CD4-positive, alpha-beta T cell treated with Interleukin-12 subunit alpha and Interleukin-12 subunit beta, for 1 hour (primary cell): ENCODE measurements around the gene SLC38A10.

Source experiments
- DNase-seq: peaks from one replicate; pipeline ENCODE4 v3.0.0-alpha.2; 2020

SLC38A10 gene

DNA sequence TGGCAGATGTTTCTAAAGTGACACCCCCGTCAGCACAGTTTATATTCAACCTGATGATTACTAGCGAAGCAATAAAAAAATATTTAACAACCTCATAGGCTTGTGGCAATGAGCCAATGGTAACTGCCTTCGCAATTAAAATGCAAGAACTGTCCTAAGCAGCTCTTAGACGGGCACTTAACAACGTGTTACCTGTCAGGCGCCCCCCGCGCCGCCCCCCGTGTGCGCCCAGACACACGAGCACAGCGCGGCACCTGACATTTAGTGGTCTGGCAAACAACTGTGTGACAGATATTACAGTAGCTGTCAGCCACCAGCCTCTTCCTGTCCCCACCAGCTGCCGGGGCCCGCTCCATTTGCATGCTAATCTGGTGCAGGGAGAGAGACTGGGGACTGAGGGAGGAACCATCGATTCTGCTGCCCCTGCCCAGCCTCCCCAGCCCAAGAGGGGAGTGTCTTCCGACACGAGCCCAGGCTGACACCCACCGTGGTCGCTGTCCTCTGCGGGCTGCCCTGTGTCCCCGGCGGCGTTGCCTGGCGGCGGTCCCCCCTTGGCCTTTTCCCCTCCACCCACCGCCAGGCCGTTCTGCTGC lies 43.3 kb downstream of the SLC38A10 start:
- peak; percentile 18 for DNase-seq

GRCh38 chr17:81251094-81251708 lies 43.9 kb downstream of the SLC38A10 start:
- no peak for DNase-seq

- no peak for DNase-seq
Measured at GRCh38 chr17:81250286-81251093, 44.6 kb downstream of the SLC38A10 start.

DNA sequence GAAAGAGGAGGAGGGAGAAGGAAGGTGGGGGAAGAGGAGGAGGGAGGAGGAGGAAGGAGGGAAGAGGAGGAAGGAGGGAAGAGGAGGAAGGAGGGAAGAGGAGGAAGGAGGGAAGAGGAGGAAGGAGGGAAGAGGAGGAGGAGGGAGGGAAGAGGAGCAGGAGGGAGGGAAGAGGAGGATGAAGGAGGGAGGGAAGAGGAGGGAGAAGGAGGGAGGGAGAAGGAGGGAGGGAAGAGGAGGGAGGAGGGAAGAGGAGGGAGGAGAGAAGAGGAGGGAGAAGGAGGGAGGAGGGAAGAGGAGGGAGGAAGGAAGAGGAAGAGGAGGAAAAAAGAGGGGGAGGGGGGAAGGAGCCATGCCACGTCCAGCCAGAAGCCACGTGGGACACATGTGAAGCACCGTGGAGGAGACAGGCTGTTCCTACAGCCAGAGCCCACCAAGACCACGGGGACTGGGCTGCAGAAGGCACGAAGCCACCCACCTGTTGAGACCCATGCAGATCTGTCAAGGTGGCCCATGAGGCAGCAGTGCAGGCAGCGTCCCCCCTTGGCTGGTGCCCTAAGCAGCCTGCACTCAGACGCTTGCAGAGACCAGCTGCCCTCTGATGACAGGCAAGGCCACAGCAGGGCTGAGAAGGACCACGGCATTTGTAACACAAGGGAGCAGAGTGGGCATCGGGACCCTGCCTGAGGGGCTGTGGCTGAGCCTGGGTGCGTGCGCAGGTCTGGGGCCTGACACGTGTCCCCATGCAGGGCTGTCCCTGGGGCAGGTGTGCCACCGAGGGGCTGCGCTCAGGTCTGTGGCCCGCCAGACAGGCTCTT lies 45.7 kb downstream of the SLC38A10 start:
- DNase-seq = no peak

DNA sequence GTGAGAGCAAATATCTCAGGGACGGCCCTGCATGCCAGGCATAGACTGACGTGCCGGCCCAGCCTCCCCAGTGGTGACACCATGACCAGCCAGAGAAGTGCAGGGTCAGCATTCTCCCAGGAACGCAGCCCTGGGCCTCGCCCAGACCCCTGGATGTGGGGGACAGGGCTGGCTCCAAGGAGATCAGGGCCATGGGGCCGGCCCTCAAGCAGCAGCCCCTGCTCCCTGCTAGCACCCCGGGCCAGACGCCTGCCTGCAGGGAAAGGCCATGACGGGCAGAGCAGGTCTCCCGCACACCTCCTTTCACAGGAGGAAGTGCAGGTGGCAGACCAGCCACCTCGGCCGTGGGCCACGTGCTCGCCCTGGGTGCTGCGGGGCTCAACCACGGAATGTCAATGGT lies 46.5 kb downstream of the SLC38A10 start:
- no peak for DNase-seq

DNA sequence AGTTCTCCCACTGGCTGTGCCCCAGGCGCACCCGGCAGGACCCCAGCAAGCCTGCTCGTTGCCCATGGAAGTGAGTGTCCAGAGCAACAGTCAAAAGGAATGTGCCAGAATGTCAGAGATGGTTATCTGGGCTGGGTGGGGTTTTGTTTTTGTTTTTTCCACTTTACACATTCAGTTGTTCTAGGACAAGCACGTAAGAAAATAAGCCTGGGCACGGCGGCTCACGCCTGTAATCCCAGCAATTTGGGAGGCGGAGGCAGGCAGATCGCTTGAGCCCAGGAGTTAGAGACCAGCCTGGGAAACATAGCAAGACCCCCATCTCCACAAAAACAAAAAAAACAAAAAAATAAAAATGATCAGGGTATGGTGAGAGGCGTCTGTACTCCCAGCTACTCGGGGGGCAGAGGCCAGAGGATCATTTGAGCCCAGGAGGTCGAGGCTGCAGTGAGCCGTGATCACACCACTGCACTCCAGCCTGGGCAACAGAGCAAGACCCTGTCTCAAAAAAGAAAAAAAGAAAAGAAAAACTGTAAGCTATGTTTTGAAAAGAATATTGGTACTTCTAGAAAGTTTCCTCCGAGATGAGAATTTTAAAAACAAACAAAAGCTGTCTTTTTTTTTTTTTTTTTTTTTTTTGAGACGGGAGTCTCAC lies 47.6 kb downstream of the SLC38A10 start:
- no peak for DNase-seq

- no peak for DNase-seq
Measured at GRCh38 chr17:81246679-81247338, 48.3 kb downstream of the SLC38A10 start.

DNA sequence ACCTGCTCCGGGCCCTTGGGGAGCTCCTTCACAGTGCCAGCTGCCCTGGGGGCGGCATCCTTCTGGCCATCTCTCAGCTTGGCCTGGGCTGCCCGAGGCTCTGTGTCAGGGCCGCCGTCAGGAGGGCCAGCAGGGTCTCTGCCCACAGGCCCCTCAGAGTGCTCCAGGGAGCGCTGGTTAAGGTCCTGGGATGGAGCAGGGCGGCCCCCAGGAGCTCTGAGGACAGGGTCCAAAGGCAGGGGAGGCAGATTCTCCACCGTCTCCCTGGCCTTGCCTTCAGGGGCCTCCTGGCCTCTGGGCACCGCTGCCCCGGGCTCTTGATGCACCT lies 48.8 kb downstream of the SLC38A10 start:
- no peak for DNase-seq

DNA sequence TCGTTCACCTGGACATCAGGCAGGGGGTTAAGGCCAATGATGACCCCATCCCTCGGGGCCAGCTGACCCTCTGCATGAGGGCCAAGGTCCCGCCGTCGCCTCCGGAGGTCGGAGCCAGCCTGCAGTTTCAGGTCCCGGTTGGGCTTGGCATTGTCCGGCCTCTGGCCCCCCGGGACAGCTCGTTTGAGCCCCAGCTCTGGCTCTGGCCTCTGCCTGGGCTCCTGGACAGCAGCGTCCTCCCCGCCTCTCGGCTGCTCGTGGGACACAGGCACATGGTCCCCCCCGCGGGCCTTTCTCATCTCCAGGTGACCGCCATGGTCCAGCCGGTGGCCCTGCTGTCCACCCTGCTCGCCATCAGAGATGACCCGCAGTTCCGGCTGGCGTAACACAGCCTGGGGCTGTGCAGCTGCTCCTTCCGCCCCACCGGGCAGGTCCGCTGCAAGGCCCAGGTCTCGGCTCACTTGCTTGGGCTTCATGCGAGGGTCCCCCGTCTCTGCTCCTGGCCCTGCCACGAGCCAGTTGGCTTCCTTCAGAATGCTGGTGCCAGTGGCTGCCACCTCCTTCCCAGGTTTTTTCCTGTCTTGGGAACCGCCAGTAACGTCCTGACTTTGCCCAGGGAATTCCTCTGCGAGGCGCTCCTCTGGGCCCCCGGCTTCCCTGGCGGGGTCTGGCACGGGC lies 49.3 kb downstream of the SLC38A10 start:
- DNase-seq = no peak

DNA sequence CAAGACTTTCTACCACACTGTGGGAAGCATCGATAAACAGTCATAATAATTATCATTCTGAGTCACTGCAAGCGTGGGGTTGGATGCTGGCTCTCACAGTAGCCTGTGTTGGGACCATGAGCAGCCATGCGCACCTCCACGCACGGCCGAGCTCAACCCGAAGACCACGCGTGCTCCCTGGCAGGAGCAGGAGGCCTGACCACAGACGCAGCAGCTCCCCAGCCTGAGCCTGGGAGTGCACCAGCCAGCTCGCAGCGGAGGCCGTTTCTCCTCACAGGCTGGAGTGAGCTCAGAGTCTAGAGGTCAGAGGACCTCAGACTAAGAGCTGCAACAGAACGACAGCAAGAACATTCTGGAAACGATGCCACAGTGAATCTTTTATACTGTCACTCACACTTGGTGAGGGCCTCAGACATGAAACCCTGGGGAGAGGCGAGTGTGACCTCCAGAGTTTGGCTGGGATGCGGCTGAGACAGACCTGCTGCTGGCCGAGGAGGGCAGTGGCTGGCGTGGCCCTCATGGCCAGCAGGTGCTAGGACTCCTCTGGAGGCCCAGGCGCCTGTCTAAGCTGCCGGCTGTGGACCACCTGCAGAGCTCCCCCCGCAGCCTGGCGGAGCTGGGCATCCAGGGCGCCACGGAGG lies 50.0 kb downstream of the SLC38A10 start:
- DNase-seq = no peak

- DNase-seq = no peak
Measured at GRCh38 chr17:81244358-81245023, 50.6 kb downstream of the SLC38A10 start.

GRCh38 chr17:81243333-81243664 lies 51.8 kb downstream of the SLC38A10 start:
- DNase-seq = no peak

- DNase-seq = no peak
Measured at GRCh38 chr17:81242421-81243332, 52.4 kb downstream of the SLC38A10 start.

DNA sequence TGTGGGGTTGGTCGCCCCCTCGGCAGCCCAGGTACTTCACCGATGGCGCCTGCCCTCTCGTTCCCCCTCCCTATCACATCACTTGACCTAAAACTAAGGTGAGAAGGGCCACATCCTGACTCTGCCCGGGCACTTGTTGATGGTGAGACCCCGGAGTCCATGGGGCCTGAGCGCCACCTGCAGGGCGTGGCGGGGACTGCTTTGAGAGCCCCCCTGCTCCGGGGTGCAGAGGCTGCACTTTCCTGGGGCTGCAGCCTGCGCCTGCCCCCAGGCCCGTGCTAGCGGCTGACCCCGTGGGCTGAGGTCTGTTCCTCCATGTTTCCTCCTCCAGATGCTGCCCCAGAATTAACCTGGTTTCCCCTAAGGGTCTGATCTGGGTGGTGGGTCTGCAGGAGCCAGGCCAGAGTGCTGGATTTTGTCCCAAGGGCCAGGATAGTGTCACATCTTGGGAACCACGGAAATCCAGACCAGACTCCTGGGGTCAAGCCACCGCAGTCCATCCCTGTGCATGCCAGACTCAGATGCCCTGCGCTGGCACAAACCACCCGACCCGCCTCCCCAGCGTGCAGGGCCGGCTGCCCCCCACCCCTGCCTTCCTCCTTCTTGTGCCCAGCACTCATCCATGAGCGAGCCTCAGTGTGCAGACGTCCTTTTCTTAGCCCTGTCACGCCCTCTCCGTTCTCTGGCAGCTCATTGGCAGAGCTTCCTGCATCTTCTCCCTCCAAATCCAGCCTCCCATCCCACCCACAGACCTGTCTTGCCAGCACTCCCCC lies 53.3 kb downstream of the SLC38A10 start:
- peak; percentile 64 for DNase-seq

DNA sequence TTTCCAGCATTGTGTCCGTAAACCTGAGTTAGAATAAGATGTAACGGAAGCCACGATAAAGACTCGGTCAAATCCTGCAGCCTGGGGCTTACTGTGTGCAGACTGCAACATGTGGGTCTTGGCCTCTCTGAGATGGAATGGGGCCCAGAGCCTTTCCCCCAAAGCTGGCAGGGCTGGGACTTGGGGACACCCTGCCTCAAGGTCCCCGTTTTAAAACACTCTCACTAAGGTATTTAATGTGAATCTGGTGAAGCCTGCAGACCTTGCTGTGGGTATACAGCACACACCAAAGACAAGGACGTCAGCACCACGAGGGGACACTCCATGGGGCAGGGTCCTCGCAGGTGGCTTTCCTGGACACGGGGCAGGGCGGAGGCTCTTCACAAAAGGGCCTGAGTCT lies 53.9 kb downstream of the SLC38A10 start:
- DNase-seq = no peak

DNA sequence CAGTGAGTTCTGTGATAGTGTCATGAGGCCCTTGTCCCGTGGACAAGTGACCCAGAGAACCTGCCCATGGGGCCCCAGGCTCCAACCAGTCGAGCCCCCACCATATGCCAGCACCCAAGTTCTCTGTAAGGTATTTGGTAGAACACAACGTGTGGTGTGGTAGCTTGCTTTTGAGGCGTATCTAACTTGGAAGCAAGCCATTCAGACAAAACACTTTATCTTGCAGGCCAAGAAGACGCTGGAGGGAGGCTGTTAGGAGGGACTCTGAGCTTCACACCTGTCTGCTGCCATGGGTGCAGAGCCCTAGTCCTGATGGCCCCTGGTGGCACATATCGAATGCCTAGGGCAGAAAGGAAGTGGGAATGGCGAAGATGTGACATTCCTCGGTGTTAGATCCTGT lies 54.3 kb downstream of the SLC38A10 start:
- no peak for DNase-seq

GRCh38 chr17:81239714-81240555 lies 55.2 kb downstream of the SLC38A10 start:
- peak; percentile 44 for DNase-seq
